GDM1 (cell line): Measurements from ENCODE around the gene RTRAF.

Experiments
- DNase-seq: peaks from one replicate; lab custom pipeline; 2025; lab: John Stamatoyannopoulos, UW

RTRAF gene

GRCh38 chr14:51996148-51996746, 6.9 kb downstream of the RTRAF start:
- DNase-seq = no peak

- DNase-seq = no peak
Measured at GRCh38 chr14:51998348-51998747, 9.0 kb downstream of the RTRAF start.

- DNase-seq = no peak
Measured at GRCh38 chr14:51999084-51999483, 9.7 kb downstream of the RTRAF start.

- DNase-seq = no peak
Measured at GRCh38 chr14:52000019-52000582, 10.8 kb downstream of the RTRAF start.

GRCh38 chr14:52000696-52001095, 11.3 kb downstream of the RTRAF start:
- no peak for DNase-seq

GRCh38 chr14:52002542-52002941, 13.2 kb downstream of the RTRAF start:
- no peak for DNase-seq

GRCh38 chr14:52003324-52003723, 14.0 kb downstream of the RTRAF start:
- no peak for DNase-seq

GRCh38 chr14:52005625-52006024, 16.3 kb downstream of the RTRAF start:
- no peak for DNase-seq

GRCh38 chr14:52006361-52006760, 17.0 kb downstream of the RTRAF start:
- DNase-seq = no peak

GRCh38 chr14:52007211-52007610, 17.9 kb downstream of the RTRAF start:
- DNase-seq = no peak

GRCh38 chr14:52007637-52008036, 18.3 kb downstream of the RTRAF start:
- DNase-seq = no peak

- no peak for DNase-seq
Measured at GRCh38 chr14:52008136-52008535, 18.8 kb downstream of the RTRAF start.

GRCh38 chr14:52010173-52010693, 20.9 kb downstream of the RTRAF start:
- no peak for DNase-seq

- DNase-seq = no peak
Measured at GRCh38 chr14:52011523-52011922, 22.2 kb downstream of the RTRAF start.

GRCh38 chr14:52012635-52013034, 23.3 kb downstream of the RTRAF start:
- DNase-seq = no peak

- no peak for DNase-seq
Measured at GRCh38 chr14:52013984-52014600, 24.7 kb downstream of the RTRAF start.

- DNase-seq = no peak
Measured at GRCh38 chr14:52014601-52015267, 25.4 kb downstream of the RTRAF start.

- no peak for DNase-seq
Measured at GRCh38 chr14:52015411-52016030, 26.2 kb downstream of the RTRAF start.

GRCh38 chr14:52018252-52018651, 28.9 kb downstream of the RTRAF start:
- no peak for DNase-seq

- DNase-seq = no peak
Measured at GRCh38 chr14:52018970-52019369, 29.6 kb downstream of the RTRAF start.

- no peak for DNase-seq
Measured at GRCh38 chr14:52020161-52020714, 30.9 kb downstream of the RTRAF start.
